Measurements from ENCODE around the gene NCKAP5L.

Gene NCKAP5L

DNA sequence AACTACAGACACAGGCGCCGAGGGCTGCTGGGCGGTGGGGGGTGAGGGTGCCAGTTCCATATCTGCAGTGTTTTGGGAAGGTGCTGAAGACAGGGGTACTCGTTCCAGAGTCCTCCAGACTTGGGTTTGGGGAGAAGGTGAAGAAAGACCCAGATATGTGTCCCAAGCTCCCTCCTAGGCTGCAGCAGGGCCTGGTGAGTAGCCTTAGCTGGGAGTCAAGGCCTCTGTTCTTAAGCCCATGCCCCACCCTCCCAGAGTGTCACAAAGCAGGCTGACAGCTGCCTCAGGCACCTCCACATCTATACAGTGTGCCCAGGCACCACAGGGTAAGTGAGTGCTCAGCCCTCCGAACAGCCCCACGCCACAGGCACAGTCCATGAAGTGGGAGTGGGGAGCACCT is 4.3 kb downstream of the NCKAP5L start:
- TF ChIP-seq, protein P1, sequence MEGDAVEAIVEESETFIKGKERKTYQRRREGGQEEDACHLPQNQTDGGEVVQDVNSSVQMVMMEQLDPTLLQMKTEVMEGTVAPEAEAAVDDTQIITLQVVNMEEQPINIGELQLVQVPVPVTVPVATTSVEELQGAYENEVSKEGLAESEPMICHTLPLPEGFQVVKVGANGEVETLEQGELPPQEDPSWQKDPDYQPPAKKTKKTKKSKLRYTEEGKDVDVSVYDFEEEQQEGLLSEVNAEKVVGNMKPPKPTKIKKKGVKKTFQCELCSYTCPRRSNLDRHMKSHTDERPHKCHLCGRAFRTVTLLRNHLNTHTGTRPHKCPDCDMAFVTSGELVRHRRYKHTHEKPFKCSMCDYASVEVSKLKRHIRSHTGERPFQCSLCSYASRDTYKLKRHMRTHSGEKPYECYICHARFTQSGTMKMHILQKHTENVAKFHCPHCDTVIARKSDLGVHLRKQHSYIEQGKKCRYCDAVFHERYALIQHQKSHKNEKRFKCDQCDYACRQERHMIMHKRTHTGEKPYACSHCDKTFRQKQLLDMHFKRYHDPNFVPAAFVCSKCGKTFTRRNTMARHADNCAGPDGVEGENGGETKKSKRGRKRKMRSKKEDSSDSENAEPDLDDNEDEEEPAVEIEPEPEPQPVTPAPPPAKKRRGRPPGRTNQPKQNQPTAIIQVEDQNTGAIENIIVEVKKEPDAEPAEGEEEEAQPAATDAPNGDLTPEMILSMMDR (IDR thresholded peaks at IDR 0.05; ENCODE audit: extremely low read depth, insufficient read depth, missing control alignments) = no peak
- in situ Hi-C loops (cut with MboI; ENCODE audit: low pct_unique_long_range_greater_than_20kb, low sequenced_read_pairs, unreplicated experiment) = no loop called here
- DNase-seq (ENCODE audit: low spot score) = no peak

DNA sequence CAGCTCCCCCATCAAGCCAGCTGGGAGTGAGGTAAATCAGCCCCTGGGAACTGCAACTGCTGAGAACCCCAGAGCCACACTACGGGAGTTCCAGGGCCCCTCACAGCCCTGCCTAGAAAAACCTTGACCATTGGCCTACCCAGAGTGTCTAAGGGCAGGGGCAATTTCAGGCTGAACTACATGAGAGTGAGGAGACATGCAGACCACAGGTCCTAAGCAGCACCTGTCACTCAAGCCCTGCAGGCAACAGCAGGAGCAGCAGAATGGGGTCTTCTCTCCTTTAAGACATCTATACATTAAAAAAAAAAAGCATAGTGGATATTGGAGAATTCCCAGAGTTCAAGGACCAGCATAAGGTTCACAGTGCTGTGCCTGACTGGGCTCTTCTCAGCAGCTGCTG is 4.9 kb downstream of the NCKAP5L start:
- TF ChIP-seq, protein P1 (IDR thresholded peaks at IDR 0.05; ENCODE audit: extremely low read depth, insufficient read depth, missing control alignments) = no peak
- no peak for DNase-seq (ENCODE audit: low spot score)
- in situ Hi-C loops (cut with MboI; ENCODE audit: low pct_unique_long_range_greater_than_20kb, low sequenced_read_pairs, unreplicated experiment) = no loop called here

DNA sequence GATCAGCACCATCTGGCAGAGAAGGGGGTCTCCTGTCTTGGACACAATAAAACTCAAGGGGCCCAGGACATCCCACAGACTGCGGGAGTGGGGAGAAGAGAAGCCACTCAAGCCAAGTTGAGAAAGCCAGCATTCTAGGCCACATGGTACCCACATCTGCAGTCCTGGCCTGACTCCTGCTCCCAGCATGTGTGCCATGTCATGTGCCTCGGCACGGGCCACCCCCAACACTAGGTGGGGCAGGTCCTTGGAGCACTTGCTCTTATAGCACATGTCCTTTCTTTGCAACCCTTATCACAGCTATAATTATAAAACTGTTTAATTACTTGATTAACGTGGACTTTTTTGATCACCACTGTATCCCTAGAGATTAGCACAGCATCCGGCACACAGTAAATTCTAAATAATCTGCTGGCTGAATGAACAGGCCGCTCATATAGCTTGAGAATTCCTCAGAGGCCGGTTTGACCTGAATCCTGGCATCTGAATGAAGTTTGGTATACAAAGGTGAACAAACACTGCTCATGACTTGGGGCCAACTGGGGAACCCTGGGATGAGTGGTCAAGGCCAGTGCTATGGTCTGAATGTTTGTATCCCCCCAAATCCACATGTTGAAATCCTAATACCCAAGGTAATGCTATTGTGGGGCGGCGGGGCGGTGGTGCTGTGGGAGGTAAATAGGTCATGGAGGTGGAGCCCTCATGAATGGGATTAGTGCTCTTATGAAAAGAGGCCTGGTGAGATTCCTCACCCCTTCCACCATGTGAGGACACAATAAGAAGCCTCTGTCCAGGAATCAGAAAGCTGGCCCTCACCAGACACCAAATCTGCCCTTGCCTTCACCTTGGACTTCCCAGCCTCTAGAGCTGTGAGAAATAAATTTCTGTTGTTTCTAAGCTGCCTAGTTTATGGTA is 6.6 kb downstream of the NCKAP5L start:
- in situ Hi-C loops (cut with MboI; ENCODE audit: low pct_unique_long_range_greater_than_20kb, low sequenced_read_pairs, unreplicated experiment) = no loop called here
- no peak for DNase-seq (ENCODE audit: low spot score)
- TF ChIP-seq, protein P1 (IDR thresholded peaks at IDR 0.05; ENCODE audit: extremely low read depth, insufficient read depth, missing control alignments) = no peak

DNA sequence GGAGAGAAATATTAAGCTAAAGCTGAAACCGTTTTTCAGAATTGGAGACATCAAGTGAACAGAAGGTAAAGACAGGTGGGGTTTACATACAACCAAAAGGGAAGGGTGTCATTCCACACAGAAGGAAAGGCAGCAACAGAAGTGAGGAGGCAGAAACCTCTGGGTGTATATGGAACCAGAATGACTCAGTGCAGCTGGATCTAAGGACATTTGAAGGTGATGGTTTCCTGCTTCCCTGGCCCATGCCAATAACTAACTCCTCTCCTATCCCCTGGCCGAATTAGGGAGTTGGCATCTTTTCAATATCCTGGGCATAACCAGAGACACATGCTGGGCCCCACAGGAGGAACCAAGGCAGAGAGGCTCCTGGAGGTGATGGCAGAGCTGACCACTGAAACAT is 8.4 kb downstream of the NCKAP5L start:
- in situ Hi-C loops (cut with MboI; ENCODE audit: low pct_unique_long_range_greater_than_20kb, low sequenced_read_pairs, unreplicated experiment) = no loop called here
- no peak for DNase-seq (ENCODE audit: low spot score)
- TF ChIP-seq, protein P1 (IDR thresholded peaks at IDR 0.05; ENCODE audit: extremely low read depth, insufficient read depth, missing control alignments) = no peak

DNA sequence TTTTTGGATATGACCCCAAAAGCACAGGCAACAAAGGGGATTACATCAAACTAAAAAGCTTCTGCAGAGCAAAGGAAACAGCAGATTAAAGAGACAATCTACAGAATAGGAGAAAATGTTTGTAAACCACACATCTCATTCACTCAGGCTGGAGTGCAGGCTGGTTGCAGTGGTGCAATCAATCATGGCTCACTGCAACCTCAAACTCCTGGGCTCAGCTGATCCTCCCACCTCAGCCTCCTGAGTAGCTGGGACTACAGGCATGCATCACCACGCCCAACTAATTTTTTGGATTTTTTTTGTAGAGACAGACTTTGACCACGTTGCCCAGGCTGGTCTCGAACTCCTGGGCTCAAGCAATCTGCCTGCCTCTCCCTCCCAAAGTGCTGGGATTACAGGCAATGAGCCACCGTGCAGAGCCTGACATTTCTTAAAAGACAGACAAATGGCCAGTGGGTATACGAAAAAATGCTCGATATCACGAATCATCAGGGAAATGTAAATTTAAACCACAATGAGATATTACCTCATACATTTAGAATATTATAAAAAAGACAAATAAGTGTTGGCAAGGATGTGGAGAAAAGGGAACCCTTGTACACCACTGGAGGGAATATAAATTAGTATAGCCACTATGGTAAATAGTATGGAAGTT is 9.8 kb downstream of the NCKAP5L start:
- TF ChIP-seq, protein P1 (IDR thresholded peaks at IDR 0.05; ENCODE audit: extremely low read depth, insufficient read depth, missing control alignments) = no peak
- no peak for DNase-seq (ENCODE audit: low spot score)
- in situ Hi-C loops (cut with MboI; ENCODE audit: low pct_unique_long_range_greater_than_20kb, low sequenced_read_pairs, unreplicated experiment) = no loop called here

DNA sequence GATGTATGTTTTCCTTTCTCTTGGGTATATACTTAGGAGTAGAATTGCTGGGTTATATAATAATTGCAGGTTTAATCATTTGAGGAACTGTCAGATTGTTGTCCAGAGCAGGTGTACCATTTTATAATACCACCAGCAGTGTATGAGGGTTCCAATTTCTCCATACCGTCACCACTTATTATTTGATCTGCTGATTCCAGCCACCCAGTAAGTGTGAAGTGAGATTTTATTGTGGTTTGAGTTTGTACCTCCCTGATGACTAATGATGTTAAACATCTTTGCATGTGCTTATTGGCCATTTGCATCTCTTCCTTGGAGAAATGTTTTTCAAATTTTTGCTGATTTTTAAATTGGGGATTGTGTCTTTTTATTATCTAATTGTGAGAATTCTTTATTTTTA is 15.1 kb downstream of the NCKAP5L start:
- no peak for DNase-seq (ENCODE audit: low spot score)
- in situ Hi-C loops (cut with MboI; ENCODE audit: low pct_unique_long_range_greater_than_20kb, low sequenced_read_pairs, unreplicated experiment) = no loop called here
- TF ChIP-seq, protein P1 (IDR thresholded peaks at IDR 0.05; ENCODE audit: extremely low read depth, insufficient read depth, missing control alignments) = no peak
